Duodenal mucosa (tissue), 2 donors: Measurements from ENCODE around the gene TMEM92.

Experiments used
- H3K27ac ChIP-seq: one replicate; pipeline ENCODE4 v1.7.0; 2013; ENCODE audit warnings: low read depth, low read length
- H3K27me3 ChIP-seq, 2 donors: one replicate each; pipeline ENCODE4 v1.7.0; 2013; ENCODE audit warnings: low read length in 2 of 2, control low read depth in 1 of 2; ENCODE audit not compliant: insufficient read depth in 2 of 2, control insufficient read depth in 1 of 2
- H3K36me3 ChIP-seq, 2 donors: one replicate each; pipeline ENCODE4 v1.7.0; 2013; ENCODE audit warnings: low read length in 2 of 2, control low read depth in 1 of 2; ENCODE audit not compliant: insufficient read depth in 2 of 2, control insufficient read depth in 1 of 2
- H3K4me1 ChIP-seq, 2 donors: one replicate each; pipeline ENCODE4 v1.7.0; 2013; ENCODE audit warnings: low read length in 2 of 2, control low read depth in 1 of 2; ENCODE audit not compliant: insufficient read depth in 2 of 2, control insufficient read depth in 1 of 2
- H3K4me3 ChIP-seq, 2 donors: one replicate each; pipeline ENCODE4 v1.7.0; 2013; ENCODE audit warnings: low read length in 2 of 2, low read depth in 1 of 2
- H3K9ac ChIP-seq, 2 donors: one replicate each; pipeline ENCODE4 v1.7.0; 2013; ENCODE audit warnings: low read length in 2 of 2, low read depth in 1 of 2
- H3K9me3 ChIP-seq, 2 donors: one replicate each; pipeline ENCODE4 v1.7.0; 2013; ENCODE audit warnings: low read length in 2 of 2, control low read depth in 1 of 2; ENCODE audit not compliant: control insufficient read depth in 1 of 2

The TMEM92 gene

GRCh38 chr17:50252781-50253180 lies 21.5 kb upstream of the TMEM92 start:
- Histone ChIP-seq H3K36me3 (no peaks in the 10 kb centered on the region), H3K27me3 (no peaks in the 10 kb centered on the region), H3K27ac (no peak overlapping the region), H3K9ac (no peak overlapping the region), H3K9me3 (peaks cover 0 to 3% of the 10 kb centered on the region in 2 donors), H3K4me1 (no peaks in the 10 kb centered on the region), H3K4me3 (no peak overlapping the region)

- no peaks in the 10 kb centered on the region for H3K9me3 ChIP-seq
- no peaks in the 10 kb centered on the region for H3K36me3 ChIP-seq
- H3K4me3 ChIP-seq = no peak overlapping the region
- H3K4me1 ChIP-seq = no peaks in the 10 kb centered on the region
- H3K27ac ChIP-seq = no peak overlapping the region
- H3K9ac ChIP-seq = no peak overlapping the region
- no peaks in the 10 kb centered on the region for H3K27me3 ChIP-seq
Measured at GRCh38 chr17:50255766-50256635, 18.3 kb upstream of the TMEM92 start.

- Histone ChIP-seq H3K4me3 (no peak overlapping the region), H3K27ac (no peak overlapping the region), H3K9me3 (no peaks in the 10 kb centered on the region), H3K9ac (no peak overlapping the region), H3K36me3 (no peaks in the 10 kb centered on the region), H3K4me1 (no peaks in the 10 kb centered on the region), H3K27me3 (no peaks in the 10 kb centered on the region)
Measured at GRCh38 chr17:50256826-50257618, 17.2 kb upstream of the TMEM92 start.

- H3K9me3 ChIP-seq = no peaks in the 10 kb centered on the region
- no peak overlapping the region for H3K4me3 ChIP-seq
- no peaks in the 10 kb centered on the region for H3K4me1 ChIP-seq
- no peak overlapping the region for H3K27ac ChIP-seq
- H3K27me3 ChIP-seq = peaks cover 0 to 2% of the 10 kb centered on the region in 2 donors
- no peak overlapping the region for H3K9ac ChIP-seq
- H3K36me3 ChIP-seq = no peaks in the 10 kb centered on the region
Measured at GRCh38 chr17:50257676-50258224, 16.5 kb upstream of the TMEM92 start.

- H3K27ac ChIP-seq = no peak overlapping the region
- peaks cover 0 to 4% of the 10 kb centered on the region in 2 donors for H3K27me3 ChIP-seq
- H3K9ac ChIP-seq = no peak overlapping the region
- no peaks in the 10 kb centered on the region for H3K36me3 ChIP-seq
- H3K4me3 ChIP-seq = no peak overlapping the region
- no peaks in the 10 kb centered on the region for H3K4me1 ChIP-seq
- no peaks in the 10 kb centered on the region for H3K9me3 ChIP-seq
Measured at GRCh38 chr17:50258647-50259476, 15.4 kb upstream of the TMEM92 start.

- no peaks in the 10 kb centered on the region for H3K9me3 ChIP-seq
- H3K4me3 ChIP-seq = no peak overlapping the region
- no peak overlapping the region for H3K9ac ChIP-seq
- H3K4me1 ChIP-seq = no peaks in the 10 kb centered on the region
- no peaks in the 10 kb centered on the region for H3K36me3 ChIP-seq
- H3K27me3 ChIP-seq = peaks cover 0 to 4% of the 10 kb centered on the region in 2 donors
- H3K27ac ChIP-seq = no peak overlapping the region
Measured at GRCh38 chr17:50259477-50260324, 14.6 kb upstream of the TMEM92 start.

GRCh38 chr17:50260501-50260911 lies 13.8 kb upstream of the TMEM92 start:
- no peak overlapping the region for H3K27ac ChIP-seq
- H3K4me3 ChIP-seq = no peak overlapping the region
- no peaks in the 10 kb centered on the region for H3K36me3 ChIP-seq
- no peaks in the 10 kb centered on the region for H3K9me3 ChIP-seq
- H3K9ac ChIP-seq = no peak overlapping the region
- H3K4me1 ChIP-seq = no peaks in the 10 kb centered on the region
- peaks cover 0 to 4% of the 10 kb centered on the region in 2 donors for H3K27me3 ChIP-seq

GRCh38 chr17:50261051-50261915 lies 13.0 kb upstream of the TMEM92 start:
- no peaks in the 10 kb centered on the region for H3K4me1 ChIP-seq
- H3K9me3 ChIP-seq = no peaks in the 10 kb centered on the region
- no peak overlapping the region for H3K4me3 ChIP-seq
- no peaks in the 10 kb centered on the region for H3K36me3 ChIP-seq
- peaks cover 0 to 4% of the 10 kb centered on the region in 2 donors for H3K27me3 ChIP-seq
- H3K9ac ChIP-seq = no peak overlapping the region
- H3K27ac ChIP-seq = no peak overlapping the region
